ENCODE results near the gene MAPRE2.
"Not testable (repeated sequence)": the region's sequence is repeated elsewhere in the genome, so short reads cannot be mapped to it uniquely, and the experiment has no call there.

Gene MAPRE2

DNA sequence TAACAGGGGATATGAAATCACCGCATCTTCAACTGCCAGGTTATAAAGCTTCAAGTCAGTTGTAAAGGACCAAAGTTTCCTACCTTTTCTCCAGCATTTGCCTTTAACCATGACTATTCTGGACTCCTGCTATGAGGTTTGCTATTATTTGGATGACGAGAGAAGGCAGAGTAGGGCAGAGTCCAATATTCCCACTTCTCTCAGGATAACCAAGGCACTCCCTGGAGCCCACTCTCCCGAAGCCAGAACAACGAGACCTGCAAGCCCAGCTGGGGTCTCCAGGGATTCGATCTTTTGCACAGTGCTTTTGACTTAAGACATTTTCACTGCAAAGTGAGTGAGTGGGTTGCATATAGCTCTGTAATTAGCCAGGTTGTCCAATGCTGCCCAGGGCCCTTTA, 122.5 kb downstream of the MAPRE2 start:
- Histone ChIP-seq H3K36me3 (ENCODE audit: insufficient read depth, insufficient read length, low read length) (no peaks in the 10 kb centered on the region), H3K9ac (ENCODE audit: insufficient read length, low read depth) (no peak overlapping the region), H3K9me3 (ENCODE audit: insufficient read depth, low read length) (no peaks in the 10 kb centered on the region), H3K4me1 (ENCODE audit: insufficient read depth, insufficient read length) (no peaks in the 10 kb centered on the region), H3K4me3 (ENCODE audit: insufficient read length, low read depth) (no peak overlapping the region), H3K27me3 (ENCODE audit: insufficient read depth, insufficient read length) (no peaks in the 10 kb centered on the region)
- TF ChIP-seq YY1 (IDR thresholded peaks at IDR 0.05; ENCODE audit: insufficient read depth, insufficient read length) (no peak), ZNF274 (IDR thresholded peaks at IDR 0.05; ENCODE audit: low read depth, low read length) (no peak), SUZ12 (IDR thresholded peaks at IDR 0.05; ENCODE audit: extremely low read depth, insufficient read depth, insufficient read length) (no peak)
- no peak for DNase-seq (ENCODE audit: low read depth, low spot score)

DNA sequence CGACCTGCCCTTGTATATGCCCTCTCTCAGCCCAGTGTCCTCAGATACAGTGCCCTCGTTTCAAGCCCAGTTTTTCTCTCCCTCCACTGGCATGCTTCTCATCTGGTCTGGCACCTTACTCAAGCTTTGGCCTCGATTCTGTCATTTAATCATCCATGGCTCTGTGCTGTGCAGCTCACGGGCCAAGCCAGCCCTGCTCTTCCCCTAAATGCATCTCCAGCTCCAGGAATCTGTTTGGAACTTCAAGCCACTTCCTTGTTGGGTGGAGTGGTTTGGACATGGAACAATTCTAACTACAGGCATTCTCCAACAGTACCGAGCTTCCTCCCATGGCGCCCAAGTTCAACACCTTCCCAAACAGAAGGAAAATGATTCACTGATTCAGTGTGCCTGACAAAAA, 122.9 kb downstream of the MAPRE2 start:
- DNase-seq (ENCODE audit: low read depth, low spot score): no peak
- no peaks in the 10 kb centered on the region for H3K36me3 ChIP-seq (ENCODE audit: insufficient read depth, insufficient read length, low read length)
- H3K27me3 ChIP-seq (ENCODE audit: insufficient read depth, insufficient read length): no peaks in the 10 kb centered on the region
- no peaks in the 10 kb centered on the region for H3K9me3 ChIP-seq (ENCODE audit: insufficient read depth, low read length)
- TF ChIP-seq ZNF274 (IDR thresholded peaks at IDR 0.05; ENCODE audit: low read depth, low read length): no peak
- TF ChIP-seq SUZ12 (IDR thresholded peaks at IDR 0.05; ENCODE audit: extremely low read depth, insufficient read depth, insufficient read length): no peak
- no peak for TF ChIP-seq YY1 (IDR thresholded peaks at IDR 0.05; ENCODE audit: insufficient read depth, insufficient read length)
- H3K4me1 ChIP-seq (ENCODE audit: insufficient read depth, insufficient read length): no peaks in the 10 kb centered on the region
- no peak overlapping the region for H3K9ac ChIP-seq (ENCODE audit: insufficient read length, low read depth)
- no peak overlapping the region for H3K4me3 ChIP-seq (ENCODE audit: insufficient read length, low read depth)

DNA sequence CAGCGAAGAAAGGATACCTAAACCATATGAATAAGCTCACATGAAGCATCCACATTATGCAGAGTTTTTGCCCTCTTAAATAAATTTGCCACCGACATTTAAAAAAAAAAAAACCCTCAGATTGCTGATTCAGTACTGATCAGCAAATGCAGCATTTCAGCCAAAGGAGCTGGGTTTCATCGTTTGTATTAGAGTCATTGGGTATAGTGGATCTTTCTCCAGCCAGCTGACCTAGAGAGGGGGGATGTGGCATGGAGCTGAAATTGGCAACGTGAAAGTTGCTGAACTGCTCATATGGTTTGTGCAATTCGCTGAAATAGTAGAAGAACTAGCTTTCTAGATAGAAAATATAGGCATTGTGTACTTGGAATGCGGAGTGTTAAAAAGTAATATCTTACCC, 126.1 kb downstream of the MAPRE2 start:
- no peaks in the 10 kb centered on the region for H3K9me3 ChIP-seq (ENCODE audit: insufficient read depth, low read length)
- H3K27me3 ChIP-seq (ENCODE audit: insufficient read depth, insufficient read length): no peaks in the 10 kb centered on the region
- DNase-seq (ENCODE audit: low read depth, low spot score): no peak
- no peak for TF ChIP-seq SUZ12 (IDR thresholded peaks at IDR 0.05; ENCODE audit: extremely low read depth, insufficient read depth, insufficient read length)
- TF ChIP-seq YY1 (IDR thresholded peaks at IDR 0.05; ENCODE audit: insufficient read depth, insufficient read length): no peak
- H3K9ac ChIP-seq (ENCODE audit: insufficient read length, low read depth): no peak overlapping the region
- H3K36me3 ChIP-seq (ENCODE audit: insufficient read depth, insufficient read length, low read length): no peaks in the 10 kb centered on the region
- H3K4me3 ChIP-seq (ENCODE audit: insufficient read length, low read depth): no peak overlapping the region
- no peaks in the 10 kb centered on the region for H3K4me1 ChIP-seq (ENCODE audit: insufficient read depth, insufficient read length)

DNA sequence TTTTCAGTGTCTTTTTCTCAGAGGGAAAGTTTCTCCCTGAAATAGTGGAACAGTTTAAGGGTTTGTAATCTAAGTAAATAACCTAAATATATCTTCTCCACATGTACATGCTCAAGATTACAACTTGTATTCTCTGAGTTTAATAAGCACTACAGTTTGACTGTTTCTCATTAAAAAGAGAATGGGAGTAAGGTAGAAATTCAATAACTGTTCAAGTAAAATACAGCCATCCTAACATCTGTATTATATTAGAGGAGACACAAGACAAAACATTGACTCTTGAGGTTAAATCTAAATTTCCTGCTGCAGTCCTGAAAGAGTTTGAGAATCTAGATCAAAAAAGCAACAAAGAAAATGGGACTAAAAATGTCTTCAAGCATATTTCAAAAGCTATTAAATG, 126.6 kb downstream of the MAPRE2 start:
- no peaks in the 10 kb centered on the region for H3K27me3 ChIP-seq (ENCODE audit: insufficient read depth, insufficient read length)
- no peaks in the 10 kb centered on the region for H3K36me3 ChIP-seq (ENCODE audit: insufficient read depth, insufficient read length, low read length)
- TF ChIP-seq SUZ12 (IDR thresholded peaks at IDR 0.05; ENCODE audit: extremely low read depth, insufficient read depth, insufficient read length): no peak
- TF ChIP-seq YY1 (IDR thresholded peaks at IDR 0.05; ENCODE audit: insufficient read depth, insufficient read length): no peak
- no peak for TF ChIP-seq ZNF274 (IDR thresholded peaks at IDR 0.05; ENCODE audit: low read depth, low read length)
- DNase-seq (ENCODE audit: low read depth, low spot score): no peak
- H3K9me3 ChIP-seq (ENCODE audit: insufficient read depth, low read length): no peaks in the 10 kb centered on the region
- no peak overlapping the region for H3K9ac ChIP-seq (ENCODE audit: insufficient read length, low read depth)
- H3K4me3 ChIP-seq (ENCODE audit: insufficient read length, low read depth): no peak overlapping the region
- H3K4me1 ChIP-seq (ENCODE audit: insufficient read depth, insufficient read length): no peaks in the 10 kb centered on the region

DNA sequence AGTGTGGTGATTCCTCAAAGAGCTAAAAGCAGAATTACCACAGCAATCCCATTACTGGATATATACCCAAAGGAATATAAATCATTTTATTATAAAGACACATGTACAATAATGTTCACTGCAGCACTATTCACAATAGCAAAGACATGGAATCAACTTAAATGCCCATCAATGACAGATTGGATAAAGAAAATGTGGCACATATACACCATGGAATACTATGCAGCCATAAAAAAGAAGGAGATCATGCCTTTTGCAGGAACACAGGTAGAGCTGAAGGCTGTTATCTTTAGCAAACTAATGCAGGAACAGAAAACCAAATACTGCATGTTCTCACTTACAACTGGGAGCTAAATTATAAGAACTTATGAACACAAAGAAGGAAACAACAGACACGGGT, 129.1 kb downstream of the MAPRE2 start:
- H3K4me3 ChIP-seq (ENCODE audit: insufficient read length, low read depth); H3K27me3 ChIP-seq (ENCODE audit: insufficient read depth, insufficient read length); H3K4me1 ChIP-seq (ENCODE audit: insufficient read depth, insufficient read length); H3K9me3 ChIP-seq (ENCODE audit: insufficient read depth, low read length); H3K36me3 ChIP-seq (ENCODE audit: insufficient read depth, insufficient read length, low read length); DNase-seq (ENCODE audit: low read depth, low spot score); H3K9ac ChIP-seq (ENCODE audit: insufficient read length, low read depth): not testable (repeated sequence)

DNA sequence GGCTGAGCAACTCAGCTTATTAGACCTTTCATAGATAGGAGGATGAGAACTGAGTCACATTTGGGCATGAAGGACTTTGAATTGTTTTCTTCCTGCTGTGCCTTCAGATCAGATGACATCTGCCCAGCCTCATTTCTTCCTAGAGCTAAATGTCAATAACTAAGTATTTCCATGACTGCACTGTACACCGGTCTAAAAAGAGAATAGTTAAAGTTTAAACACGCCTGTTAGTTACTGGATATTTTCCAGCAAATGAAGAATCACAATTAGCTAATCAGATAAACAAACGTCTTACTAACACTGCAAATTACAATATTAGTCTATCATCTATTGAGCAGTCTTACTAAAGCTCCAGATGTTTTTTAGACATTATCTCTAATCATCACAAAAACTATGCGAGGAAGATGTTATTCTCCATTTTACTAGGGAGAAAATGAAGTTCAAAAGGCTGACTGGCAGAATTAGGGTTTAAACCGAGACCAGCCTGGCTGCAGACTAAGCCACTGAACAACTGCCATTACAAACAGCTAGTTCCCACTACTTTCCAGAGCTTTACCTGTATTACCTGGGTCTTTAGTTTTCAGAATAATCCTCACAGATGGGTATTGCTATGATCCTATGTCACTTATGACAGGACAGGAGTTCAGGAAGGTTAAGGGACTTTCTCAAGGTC, 130.2 kb downstream of the MAPRE2 start:
- H3K4me1 ChIP-seq (ENCODE audit: insufficient read depth, insufficient read length): no peaks in the 10 kb centered on the region
- no peak for DNase-seq (ENCODE audit: low read depth, low spot score)
- no peaks in the 10 kb centered on the region for H3K27me3 ChIP-seq (ENCODE audit: insufficient read depth, insufficient read length)
- no peak overlapping the region for H3K4me3 ChIP-seq (ENCODE audit: insufficient read length, low read depth)
- no peak overlapping the region for H3K9ac ChIP-seq (ENCODE audit: insufficient read length, low read depth)
- H3K9me3 ChIP-seq (ENCODE audit: insufficient read depth, low read length): peaks cover 2% of the 10 kb centered on the region
- TF ChIP-seq SUZ12 (IDR thresholded peaks at IDR 0.05; ENCODE audit: extremely low read depth, insufficient read depth, insufficient read length): no peak
- no peak for TF ChIP-seq ZNF274 (IDR thresholded peaks at IDR 0.05; ENCODE audit: low read depth, low read length)
- no peaks in the 10 kb centered on the region for H3K36me3 ChIP-seq (ENCODE audit: insufficient read depth, insufficient read length, low read length)

DNA sequence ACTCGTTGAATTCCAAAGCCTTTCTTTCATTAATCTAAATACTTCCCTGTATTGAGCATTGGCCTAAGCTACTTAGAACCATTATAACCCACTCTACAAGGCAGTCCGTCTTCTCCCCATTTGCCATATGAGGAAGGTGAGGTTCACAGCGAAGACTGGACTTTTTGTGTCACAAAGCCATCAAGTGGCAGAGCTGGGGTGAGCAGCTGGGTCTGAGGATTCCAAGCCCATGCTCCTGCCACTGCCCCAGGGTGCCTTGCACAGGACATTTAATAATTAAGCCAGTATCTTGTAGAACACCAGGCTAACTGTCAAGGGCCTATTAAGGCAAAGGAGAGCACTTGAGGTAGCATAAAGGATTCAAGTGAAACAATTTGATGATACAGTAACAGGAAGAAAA, 130.8 kb downstream of the MAPRE2 start:
- TF ChIP-seq YY1 (IDR thresholded peaks at IDR 0.05; ENCODE audit: insufficient read depth, insufficient read length): no peak
- no peak for TF ChIP-seq SUZ12 (IDR thresholded peaks at IDR 0.05; ENCODE audit: extremely low read depth, insufficient read depth, insufficient read length)
- no peak for TF ChIP-seq ZNF274 (IDR thresholded peaks at IDR 0.05; ENCODE audit: low read depth, low read length)
- no peak for DNase-seq (ENCODE audit: low read depth, low spot score)
- Histone ChIP-seq H3K4me1 (ENCODE audit: insufficient read depth, insufficient read length) (no peaks in the 10 kb centered on the region), H3K36me3 (ENCODE audit: insufficient read depth, insufficient read length, low read length) (no peaks in the 10 kb centered on the region), H3K27me3 (ENCODE audit: insufficient read depth, insufficient read length) (no peaks in the 10 kb centered on the region), H3K4me3 (ENCODE audit: insufficient read length, low read depth) (no peak overlapping the region), H3K9me3 (ENCODE audit: insufficient read depth, low read length) (peaks cover 6% of the 10 kb centered on the region), H3K9ac (ENCODE audit: insufficient read length, low read depth) (no peak overlapping the region)

Data from NT2/D1 (cell line).